Brain microvascular endothelial cell (primary cell): ENCODE measurements around the gene CELA2B.
"Not testable (repeated sequence)": the region's sequence is repeated elsewhere in the genome, so short reads cannot be mapped to it uniquely, and the experiment has no call there.

Experiments used
- DNase-seq: peaks from one replicate; pipeline ENCODE4 v3.0.0-alpha.2; 2020
- H3K27ac ChIP-seq: fragments of 250-450 bp; sonication (Bioruptor Pico); 2 replicates; pipeline ENCODE4 v1.5.1; 2020; ENCODE audit warnings: mild to moderate bottlenecking, moderate library complexity
- H3K27me3 ChIP-seq: fragments of 250-450 bp; sonication (Bioruptor Pico); replicated peaks from 2 replicates; pipeline ENCODE4 v1.5.1; 2020; ENCODE audit warnings: mild to moderate bottlenecking
- H3K36me3 ChIP-seq: fragments of 250-450 bp; sonication (Bioruptor Pico); replicated peaks from 2 replicates; pipeline ENCODE4 v1.5.1; 2020; ENCODE audit warnings: mild to moderate bottlenecking
- H3K4me3 ChIP-seq: 2 replicates; pipeline ENCODE4 v1.5.1; 2011; ENCODE audit warnings: low read depth, mild to moderate bottlenecking, control low read depth, low read length, moderate library complexity
- CTCF ChIP-seq: IDR thresholded peaks from 2 replicates; pipeline ENCODE4 v1.5.1; 2011; ENCODE audit warnings: low read depth, mild to moderate bottlenecking, moderate library complexity, low read length, control low read depth, inconsistent platforms; ENCODE audit errors: missing control alignments
- in situ Hi-C: cut with HindIII; loops from 2 replicates; pipeline ENCODE4 v1.10.0; 2017; ENCODE audit warnings: low sequenced_read_pairs, low pct_ligation_motif_present

Gene CELA2B

GRCh38 chr1:15479654-15480347 is 3.9 kb downstream of the CELA2B start:
- Histone ChIP-seq H3K4me3 (no peak overlapping the region), H3K27ac (no peak overlapping the region), H3K27me3 (no peaks in the 10 kb centered on the region), H3K36me3 (no peaks in the 10 kb centered on the region)
- TF ChIP-seq CTCF = no peak
- in situ Hi-C loops = no loop called here
- no peak for DNase-seq

- H3K4me3 ChIP-seq, H3K36me3 ChIP-seq, DNase-seq, H3K27ac ChIP-seq, H3K27me3 ChIP-seq, in situ Hi-C loops: not testable (repeated sequence)
These were observed 6.6 kb downstream of the CELA2B start for GRCh38 chr1:15482455-15482854.

GRCh38 chr1:15482983-15483543 is 7.2 kb downstream of the CELA2B start:
- H3K27me3 ChIP-seq, H3K36me3 ChIP-seq, H3K4me3 ChIP-seq, H3K27ac ChIP-seq, DNase-seq, in situ Hi-C loops: not testable (repeated sequence)

GRCh38 chr1:15483971-15484370 is 8.1 kb downstream of the CELA2B start:
- no peaks in the 10 kb centered on the region for H3K27me3 ChIP-seq
- no peak overlapping the region for H3K27ac ChIP-seq
- in situ Hi-C loops = no loop called here
- no peak for TF ChIP-seq CTCF
- no peaks in the 10 kb centered on the region for H3K36me3 ChIP-seq
- DNase-seq = no peak
- H3K4me3 ChIP-seq = no peak overlapping the region

- H3K27ac ChIP-seq, in situ Hi-C loops, H3K4me3 ChIP-seq, DNase-seq, H3K27me3 ChIP-seq, H3K36me3 ChIP-seq: not testable (repeated sequence)
These were observed 8.5 kb downstream of the CELA2B start for GRCh38 chr1:15484443-15484842.

DNA sequence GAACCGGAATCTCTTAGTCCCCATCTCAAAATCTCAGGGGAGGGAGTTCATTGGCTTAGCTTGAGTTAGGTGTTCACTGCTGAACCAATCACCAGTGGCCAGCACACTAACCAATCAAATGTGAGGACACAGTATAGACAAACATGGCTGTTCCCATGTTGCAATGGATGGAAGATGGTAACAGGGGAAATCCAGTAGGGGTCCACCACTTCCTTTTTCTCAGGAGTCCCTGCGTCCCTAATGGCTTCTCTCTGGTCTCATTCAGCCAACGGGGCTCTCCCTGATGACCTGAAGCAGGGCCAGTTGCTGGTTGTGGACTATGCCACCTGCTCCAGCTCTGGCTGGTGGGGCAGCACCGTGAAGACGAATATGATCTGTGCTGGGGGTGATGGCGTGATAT is 9.7 kb downstream of the CELA2B start:
- in situ Hi-C loops = no loop called here
- no peaks in the 10 kb centered on the region for H3K27me3 ChIP-seq
- H3K36me3 ChIP-seq = no peaks in the 10 kb centered on the region
- no peak for DNase-seq
- no peak for TF ChIP-seq CTCF
- H3K27ac ChIP-seq = no peak overlapping the region
- H3K4me3 ChIP-seq = no peak overlapping the region

DNA sequence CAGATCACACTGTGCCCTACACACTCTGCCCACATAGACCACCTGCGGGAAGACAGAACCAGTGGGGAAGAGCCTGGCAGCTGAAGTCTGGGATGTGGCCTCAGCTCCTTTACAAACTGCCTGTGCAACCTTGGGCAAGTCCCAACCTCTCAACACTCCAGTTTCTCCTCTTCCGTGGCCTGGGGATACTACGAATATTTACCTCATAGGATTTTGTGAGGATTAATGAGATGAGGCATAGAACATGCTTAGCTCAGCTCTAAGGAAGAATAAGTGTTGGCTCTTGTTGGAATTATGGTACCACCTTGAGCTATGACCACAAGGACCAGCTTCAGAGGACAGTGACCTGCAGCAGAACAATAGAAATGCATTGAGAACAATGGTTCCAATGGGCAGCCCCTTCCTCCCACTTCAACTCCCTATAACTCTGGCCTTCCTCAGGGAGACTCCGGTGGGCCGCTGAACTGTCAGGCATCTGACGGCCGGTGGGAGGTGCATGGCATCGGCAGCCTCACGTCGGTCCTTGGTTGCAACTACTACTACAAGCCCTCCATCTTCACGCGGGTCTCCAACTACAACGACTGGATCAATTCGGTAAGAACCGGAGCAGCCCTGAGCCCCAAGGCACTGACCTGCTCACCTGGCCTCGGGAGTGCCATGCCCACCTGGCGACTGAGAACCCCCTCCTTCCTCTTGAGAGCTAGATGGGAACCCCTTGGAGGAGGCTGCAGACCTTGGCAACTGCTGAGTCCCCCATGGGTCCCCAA is 11.1 kb downstream of the CELA2B start:
- H3K27me3 ChIP-seq, H3K36me3 ChIP-seq, DNase-seq, in situ Hi-C loops, H3K4me3 ChIP-seq, H3K27ac ChIP-seq: not testable (repeated sequence)

GRCh38 chr1:15488371-15488770 is 12.5 kb downstream of the CELA2B start:
- H3K4me3 ChIP-seq = no peak overlapping the region
- no peak overlapping the region for H3K27ac ChIP-seq
- no peaks in the 10 kb centered on the region for H3K36me3 ChIP-seq
- H3K27me3 ChIP-seq = no peaks in the 10 kb centered on the region
- in situ Hi-C loops = no loop called here
- TF ChIP-seq CTCF = no peak
- DNase-seq = no peak
